Activated CD8-positive, alpha-beta memory T cell treated with anti-CD3 and anti-CD28 coated beads, Interleukin-2, amount 50 U/mL, for 24 hours (primary cell): ENCODE results near the gene PGF.

ENCODE experiments used
- DNase-seq: peaks from one replicate; pipeline ENCODE4 v3.0.0-alpha.2; 2020; ENCODE audit errors: extremely low read depth

Gene PGF

GRCh38 chr14:74898694-74899093, 56.7 kb downstream of the PGF start:
- no peak for DNase-seq

DNA sequence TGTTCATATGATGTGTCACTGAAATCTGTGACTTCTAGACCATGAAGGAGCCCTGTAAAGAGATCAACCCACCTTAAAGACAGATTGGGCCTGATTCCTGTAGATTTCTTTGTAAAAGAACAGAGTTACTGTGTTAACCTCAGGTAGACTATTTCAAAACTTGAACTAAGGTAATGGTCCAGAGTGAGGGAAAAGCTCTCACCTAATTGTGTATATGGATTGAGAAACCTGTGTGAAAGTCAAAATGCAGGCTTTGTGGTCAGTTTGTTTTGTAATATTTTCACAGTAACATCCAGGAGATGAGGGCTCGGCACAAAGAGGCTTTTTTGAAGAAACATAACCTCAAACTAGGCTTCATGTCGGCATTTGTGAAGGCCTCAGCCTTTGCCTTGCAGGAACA, 57.3 kb downstream of the PGF start:
- DNase-seq = no peak

DNA sequence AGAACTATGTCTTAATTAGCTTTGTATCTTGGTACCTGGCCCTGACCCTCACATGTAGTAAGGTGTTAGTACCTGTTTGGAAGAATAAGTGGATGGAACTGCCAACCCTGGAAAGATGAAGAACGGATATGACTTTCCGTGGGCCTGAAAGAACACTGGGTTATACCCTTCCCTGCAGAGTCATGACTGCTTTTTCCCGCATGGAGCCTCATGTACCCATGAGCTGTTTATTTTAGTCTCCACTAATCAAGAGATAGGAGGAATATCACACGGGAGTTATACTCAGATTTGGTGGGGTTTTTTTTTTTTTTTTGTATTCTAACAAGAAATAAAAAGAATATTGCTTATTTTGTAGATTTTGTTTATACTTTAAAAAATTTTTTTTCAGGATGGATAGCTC, 57.8 kb downstream of the PGF start:
- DNase-seq = no peak

GRCh38 chr14:74896400-74896799, 59.0 kb downstream of the PGF start:
- DNase-seq = no peak

- no peak for DNase-seq
These were observed 61.7 kb downstream of the PGF start for GRCh38 chr14:74893614-74894091.

DNA sequence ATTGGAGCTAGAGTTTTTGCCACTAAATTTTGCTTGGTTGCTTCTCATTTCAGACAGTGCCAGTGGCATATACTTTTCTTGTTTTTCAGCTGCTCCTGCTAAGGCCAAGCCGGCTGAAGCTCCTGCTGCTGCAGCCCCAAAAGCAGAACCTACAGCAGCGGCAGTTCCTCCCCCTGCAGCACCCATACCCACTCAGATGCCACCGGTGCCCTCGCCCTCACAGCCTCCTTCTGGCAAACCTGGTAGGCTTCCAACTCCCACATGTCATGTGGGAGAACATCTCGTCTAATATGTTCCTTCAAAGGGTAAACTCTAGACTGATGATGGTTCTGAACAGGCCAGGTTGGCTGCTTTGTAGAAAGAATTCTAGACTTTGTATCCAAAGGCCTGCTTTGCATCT, 62.7 kb downstream of the PGF start:
- DNase-seq = no peak

DNA sequence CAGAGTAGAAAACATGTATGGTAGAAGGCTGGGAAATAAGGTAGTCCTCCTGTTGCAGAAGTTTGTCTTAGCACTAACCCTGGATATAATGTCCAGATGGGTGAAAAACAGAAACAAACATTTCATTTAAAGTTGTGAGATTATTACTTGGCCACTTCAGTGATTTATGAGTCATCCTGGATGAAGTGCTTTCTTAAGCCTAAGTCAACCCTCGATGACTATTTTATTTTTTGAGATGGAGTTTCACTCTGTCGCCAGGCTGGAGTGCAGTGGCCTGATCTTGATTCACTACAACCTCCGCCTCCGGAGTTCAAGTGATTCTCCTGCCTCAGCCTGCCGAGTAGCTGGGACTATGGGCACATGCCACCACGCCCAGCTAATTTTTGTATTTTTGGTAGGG, 63.5 kb downstream of the PGF start:
- no peak for DNase-seq
